Mesendoderm (in vitro differentiated cells): ENCODE results near the gene PLEKHM1.
"Not testable (repeated sequence)": the region's sequence is repeated elsewhere in the genome, so short reads cannot be mapped to it uniquely, and the experiment has no call there.

Source experiments
- DNase-seq: peaks from one replicate; pipeline ENCODE4 v3.0.0; 2013
- H2AK5ac ChIP-seq: 2 replicates; pipeline ENCODE4 v1.6.1; 2013; ENCODE audit warnings: low read length, inconsistent platforms
- H2BK120ac ChIP-seq: 2 replicates; pipeline ENCODE4 v1.6.1; 2013; ENCODE audit warnings: low read depth, mild to moderate bottlenecking, low read length, moderate library complexity, mixed read lengths
- H2BK15ac ChIP-seq: replicated peaks from 2 replicates; pipeline ENCODE4 v1.6.1; 2013; ENCODE audit warnings: low read depth, mild to moderate bottlenecking, moderate library complexity
- H2BK5ac ChIP-seq: 2 replicates; pipeline ENCODE4 v1.6.1; 2013; ENCODE audit warnings: low read length, inconsistent platforms
- H3K18ac ChIP-seq: 2 replicates; pipeline ENCODE4 v1.6.1; 2013; ENCODE audit warnings: mild to moderate bottlenecking, low read length, mixed read lengths
- H3K23ac ChIP-seq: one replicate; pipeline ENCODE4 v1.6.1; 2013; ENCODE audit warnings: low read length
- H3K27ac ChIP-seq: 2 replicates; pipeline ENCODE4 v1.5.1; 2013; ENCODE audit warnings: low read depth, mild to moderate bottlenecking, inconsistent platforms, low read length, moderate library complexity
- H3K27me3 ChIP-seq: 2 replicates; pipeline ENCODE4 v1.6.1; 2013; ENCODE audit warnings: low read length, control low read depth, mild to moderate bottlenecking, inconsistent platforms; ENCODE audit not compliant: insufficient read depth, poor library complexity
- H3K36me3 ChIP-seq: 2 replicates; pipeline ENCODE4 v1.6.1; 2013; ENCODE audit warnings: low read length, inconsistent platforms; ENCODE audit not compliant: control insufficient read depth, insufficient read depth
- H3K4ac ChIP-seq: one replicate; pipeline ENCODE4 v1.6.1; 2013; ENCODE audit warnings: low read depth, mild to moderate bottlenecking, low read length, moderate library complexity
- H3K4me1 ChIP-seq: 2 replicates; pipeline ENCODE4 v1.6.1; 2013; ENCODE audit warnings: low read depth, low read length, inconsistent platforms; ENCODE audit not compliant: control insufficient read depth
- H3K4me2 ChIP-seq: 2 replicates; pipeline ENCODE4 v1.6.1; 2013; ENCODE audit warnings: low read length
- H3K4me3 ChIP-seq: 2 replicates; pipeline ENCODE4 v1.5.1; 2013; ENCODE audit warnings: mild to moderate bottlenecking, low read length
- H3K56ac ChIP-seq: one replicate; pipeline ENCODE4 v1.6.1; 2013; ENCODE audit warnings: low read length
- H3K79me1 ChIP-seq: 2 replicates; pipeline ENCODE4 v1.6.1; 2013; ENCODE audit warnings: low read length, inconsistent platforms
- H3K79me2 ChIP-seq: 2 replicates; pipeline ENCODE4 v1.6.1; 2013; ENCODE audit warnings: mild to moderate bottlenecking, low read length; ENCODE audit not compliant: control insufficient read depth, insufficient read depth
- H3K9ac ChIP-seq: 2 replicates; pipeline ENCODE4 v1.6.1; 2013; ENCODE audit warnings: low read length, inconsistent platforms
- H4K5ac ChIP-seq: one replicate; pipeline ENCODE4 v1.6.1; 2013; ENCODE audit warnings: low read length
- H4K8ac ChIP-seq: one replicate; pipeline ENCODE4 v1.6.1; 2013; ENCODE audit warnings: low read depth, mild to moderate bottlenecking, control low read depth, low read length, moderate library complexity
- WGBS: extraction: QIAGEN DNeasy Blood & Tissue Kit; methylation state at CpG from one replicate; pipeline ENCODE4 v1.1.7; 2013; ENCODE audit warnings: low lambda C conversion rate, missing lambda C conversion rate; ENCODE audit not compliant: insufficient coverage; ENCODE audit errors: extremely low coverage; 5-methylcytosine and 5-hydroxymethylcytosine counted together

PLEKHM1 gene

DNA sequence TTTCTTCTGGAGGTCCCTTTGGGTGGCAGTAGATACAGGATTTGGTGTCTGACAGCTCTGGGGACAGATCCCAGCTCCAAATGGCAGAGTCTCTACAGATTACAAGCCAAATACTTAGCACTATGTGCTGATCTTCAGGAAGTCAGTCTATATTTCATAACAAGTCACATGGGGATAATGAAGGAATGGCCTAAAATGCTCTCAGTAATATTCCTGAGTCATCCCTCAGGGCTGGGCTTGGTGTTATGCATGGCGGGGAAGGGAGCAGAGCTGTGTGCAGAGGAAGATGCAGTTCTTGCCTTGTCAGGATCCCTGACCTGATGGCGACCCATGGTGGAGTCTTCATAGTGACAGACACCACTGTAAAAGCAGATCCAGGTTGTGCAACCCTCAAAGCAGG, 10.0 kb upstream of the PLEKHM1 start:
- not testable (repeated sequence) for H3K18ac ChIP-seq, H3K4me3 ChIP-seq, H2BK15ac ChIP-seq, H3K27me3 ChIP-seq, H3K4me1 ChIP-seq, H2BK5ac ChIP-seq, H2AK5ac ChIP-seq, H3K36me3 ChIP-seq, H4K5ac ChIP-seq, DNase-seq, H3K56ac ChIP-seq, H3K79me2 ChIP-seq, H2BK120ac ChIP-seq, H3K79me1 ChIP-seq, H3K4ac ChIP-seq, H3K27ac ChIP-seq, H3K4me2 ChIP-seq, H3K23ac ChIP-seq, H4K8ac ChIP-seq, H3K9ac ChIP-seq
- WGBS = no CpG with 5 or more reads among the region's 2 CpGs

- not testable (repeated sequence) for H3K27ac ChIP-seq, H3K4me2 ChIP-seq, H4K5ac ChIP-seq, H3K79me1 ChIP-seq, H3K56ac ChIP-seq, H3K4ac ChIP-seq, H2BK5ac ChIP-seq, H3K4me3 ChIP-seq, H2BK15ac ChIP-seq, DNase-seq, H3K18ac ChIP-seq, H2AK5ac ChIP-seq, H3K9ac ChIP-seq, H2BK120ac ChIP-seq, H3K23ac ChIP-seq, H3K27me3 ChIP-seq, H3K4me1 ChIP-seq, H3K36me3 ChIP-seq, H4K8ac ChIP-seq, H3K79me2 ChIP-seq
- no CpG with 5 or more reads among the region's 3 CpGs for WGBS
Measured at GRCh38 chr17:45499208-45499607, 8.7 kb upstream of the PLEKHM1 start.

DNA sequence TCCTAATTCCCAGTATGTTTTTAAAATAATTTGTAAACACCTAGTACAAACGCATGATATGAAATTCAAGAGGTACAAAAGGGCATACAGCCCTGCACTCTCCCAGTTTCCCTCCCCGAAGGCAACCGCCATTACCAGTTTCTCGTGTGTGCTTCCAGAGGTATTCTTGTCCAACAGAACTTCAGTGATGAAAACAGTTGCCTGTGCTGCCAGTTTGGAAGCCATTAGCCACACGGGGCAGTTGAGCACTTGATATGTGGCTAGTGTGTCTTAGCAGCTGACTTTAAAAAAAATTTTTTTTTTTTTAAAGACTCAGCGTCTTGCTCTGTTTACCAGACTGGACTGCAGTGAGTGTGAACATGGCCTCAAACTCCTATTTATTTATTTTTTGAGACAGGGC, 7.9 kb upstream of the PLEKHM1 start:
- not testable (repeated sequence) for H3K56ac ChIP-seq, H4K8ac ChIP-seq, H3K4me2 ChIP-seq, H2BK120ac ChIP-seq, H3K18ac ChIP-seq, H2BK15ac ChIP-seq, H2AK5ac ChIP-seq, H3K27ac ChIP-seq, H3K27me3 ChIP-seq, H3K4me1 ChIP-seq, H3K79me1 ChIP-seq, H4K5ac ChIP-seq, H3K36me3 ChIP-seq, H3K4me3 ChIP-seq, H2BK5ac ChIP-seq, DNase-seq, H3K23ac ChIP-seq, H3K79me2 ChIP-seq, H3K4ac ChIP-seq, H3K9ac ChIP-seq
- no CpG with 5 or more reads among the region's 6 CpGs for WGBS

DNA sequence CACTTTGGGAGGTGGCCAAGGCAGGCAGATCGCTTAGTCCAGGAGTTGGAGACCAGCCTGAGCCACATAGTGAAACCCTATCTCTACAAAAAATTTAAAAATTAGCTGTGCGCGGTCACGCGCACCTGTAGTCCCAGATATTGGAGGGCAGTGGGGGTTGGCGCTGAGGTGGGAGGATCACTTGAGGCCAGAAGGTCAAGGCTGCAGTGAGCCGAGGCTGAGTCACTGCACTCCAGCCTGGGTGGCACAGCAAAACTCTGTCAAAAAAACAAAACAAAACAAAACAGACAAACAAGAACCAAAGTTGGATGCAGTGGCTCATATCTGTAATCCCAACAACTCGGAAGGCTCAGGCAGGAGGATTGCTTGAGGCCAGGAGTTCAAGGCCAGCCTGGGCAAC, 6.9 kb upstream of the PLEKHM1 start:
- H4K5ac ChIP-seq, H3K27ac ChIP-seq, H3K79me1 ChIP-seq, H3K79me2 ChIP-seq, H3K4ac ChIP-seq, H3K56ac ChIP-seq, H2BK120ac ChIP-seq, H3K9ac ChIP-seq, H3K36me3 ChIP-seq, H2AK5ac ChIP-seq, H3K23ac ChIP-seq, H3K4me2 ChIP-seq, DNase-seq, H2BK15ac ChIP-seq, H3K4me1 ChIP-seq, H4K8ac ChIP-seq, H3K27me3 ChIP-seq, H2BK5ac ChIP-seq, H3K4me3 ChIP-seq, H3K18ac ChIP-seq: not testable (repeated sequence)
- no CpG with 5 or more reads among the region's 8 CpGs for WGBS

- not testable (repeated sequence) for H2BK15ac ChIP-seq, H2BK120ac ChIP-seq, H2AK5ac ChIP-seq, H3K79me2 ChIP-seq, H3K9ac ChIP-seq, H3K23ac ChIP-seq, DNase-seq, H3K18ac ChIP-seq, H3K4me2 ChIP-seq, H3K27ac ChIP-seq, H3K36me3 ChIP-seq, H4K5ac ChIP-seq, H2BK5ac ChIP-seq, H3K4me1 ChIP-seq, H3K56ac ChIP-seq, H3K79me1 ChIP-seq, H3K4ac ChIP-seq, H3K27me3 ChIP-seq, H4K8ac ChIP-seq, H3K4me3 ChIP-seq
- no CpG with 5 or more reads among the region's 3 CpGs for WGBS
Measured at GRCh38 chr17:45496507-45496906, 6.0 kb upstream of the PLEKHM1 start.

GRCh38 chr17:45494556-45494955, 4.0 kb upstream of the PLEKHM1 start:
- not testable (repeated sequence) for H3K4ac ChIP-seq, H2BK5ac ChIP-seq, H3K18ac ChIP-seq, H3K56ac ChIP-seq, H3K79me2 ChIP-seq, H2AK5ac ChIP-seq, H2BK15ac ChIP-seq, H4K5ac ChIP-seq, H3K23ac ChIP-seq, H3K27me3 ChIP-seq, DNase-seq, H3K4me3 ChIP-seq, H2BK120ac ChIP-seq, H3K36me3 ChIP-seq, H3K79me1 ChIP-seq, H3K4me2 ChIP-seq, H3K27ac ChIP-seq, H3K4me1 ChIP-seq, H3K9ac ChIP-seq, H4K8ac ChIP-seq
- no CpG with 5 or more reads among the region's 5 CpGs for WGBS
